Astrocyte (in vitro differentiated cells and primary cell): ENCODE measurements around the gene PLEKHH3. TPM values are rescaled to one million over a fixed set of nuclear protein-coding genes. Genes with fewer than 3 reads are reported as not detected.
A peak's percentile ranks its signal among the peaks of the same experiment; 100 is the strongest.

Experiments
- DNase-seq: peaks from one replicate; pipeline ENCODE4 v3.0.0-alpha.2; 2010; ENCODE audit warnings: low read depth
- FAIRE-seq: peaks from 2 replicates; lab custom pipeline; 2011; peaks lifted over from hg19 to GRCh38; lab: Jason Lieb, UNC
- H2AFZ ChIP-seq: 2 replicates; pipeline ENCODE4 v1.6.0; 2012; ENCODE audit warnings: low read depth, low read length, inconsistent platforms
- H3K27ac ChIP-seq: 2 replicates; pipeline ENCODE4 v1.5.1; 2011; ENCODE audit warnings: low read depth, low read length, inconsistent platforms
- H3K27me3 ChIP-seq: 2 replicates; pipeline ENCODE4 v1.6.0; 2011; ENCODE audit warnings: low read length, inconsistent platforms; ENCODE audit not compliant: insufficient read depth
- H3K36me3 ChIP-seq: 2 replicates; pipeline ENCODE4 v1.5.1; 2011; ENCODE audit warnings: low read length, inconsistent platforms; ENCODE audit not compliant: insufficient read depth
- H3K4me1 ChIP-seq: 2 replicates; pipeline ENCODE4 v1.5.1; 2011; ENCODE audit warnings: low read length, inconsistent platforms; ENCODE audit not compliant: insufficient read depth
- H3K4me2 ChIP-seq: 2 replicates; pipeline ENCODE4 v1.6.0; 2012; ENCODE audit warnings: low read length, inconsistent platforms
- H3K4me3 ChIP-seq: 2 replicates; pipeline ENCODE4 v1.5.1; 2011; ENCODE audit warnings: low read depth, mild to moderate bottlenecking, low read length, inconsistent platforms; ENCODE audit not compliant: insufficient read depth
- H3K79me2 ChIP-seq: 2 replicates; pipeline ENCODE4 v1.6.0; 2012; ENCODE audit warnings: mild to moderate bottlenecking, low read length, inconsistent platforms; ENCODE audit not compliant: insufficient read depth
- H3K9ac ChIP-seq: 2 replicates; pipeline ENCODE4 v1.6.0; 2012; ENCODE audit warnings: mild to moderate bottlenecking, low read length, inconsistent platforms
- H3K9me3 ChIP-seq: 2 replicates; pipeline ENCODE4 v1.5.1; 2012; ENCODE audit warnings: low read depth, mild to moderate bottlenecking, low read length, inconsistent platforms; ENCODE audit not compliant: insufficient read depth
- H4K20me1 ChIP-seq: 2 replicates; pipeline ENCODE4 v1.6.0; 2012; ENCODE audit warnings: low read length, inconsistent platforms; ENCODE audit not compliant: insufficient read depth
- H3K27ac Mint-ChIP-seq: one replicate; pipeline ENCODE4 v1.8.0; 2021; ENCODE audit warnings: mild to moderate bottlenecking, mixed read lengths; ENCODE audit not compliant: unreplicated experiment
- H3K27me3 Mint-ChIP-seq: one replicate; pipeline ENCODE4 v1.8.0; 2021; ENCODE audit warnings: low read depth, mixed read lengths; ENCODE audit not compliant: unreplicated experiment
- H3K36me3 Mint-ChIP-seq: one replicate; pipeline ENCODE4 v1.8.0; 2021; ENCODE audit warnings: low read depth, mixed read lengths; ENCODE audit not compliant: unreplicated experiment
- H3K4me1 Mint-ChIP-seq: one replicate; pipeline ENCODE4 v1.8.0; 2021; ENCODE audit warnings: low read depth, mixed read lengths; ENCODE audit not compliant: unreplicated experiment
- H3K4me3 Mint-ChIP-seq: one replicate; pipeline ENCODE4 v1.8.0; 2021; ENCODE audit warnings: mild to moderate bottlenecking, moderate library complexity, mixed read lengths; ENCODE audit not compliant: unreplicated experiment
- H3K9me3 Mint-ChIP-seq: one replicate; pipeline ENCODE4 v1.8.0; 2021; ENCODE audit warnings: mild to moderate bottlenecking, mixed read lengths; ENCODE audit not compliant: unreplicated experiment
- EZH2 ChIP-seq: IDR thresholded peaks from 2 replicates; pipeline ENCODE4 v1.6.1; 2012; ENCODE audit warnings: mild to moderate bottlenecking, low read length, inconsistent platforms; ENCODE audit not compliant: insufficient read depth
- total RNA-seq: library from RNA; stranded (reverse); gene quantifications from 2 replicates; pipeline ENCODE4 v1.2.1, GENCODE V29; 2021
- TF ChIP-seq, protein P1 (sequence below): IDR thresholded peaks from 2 replicates; pipeline ENCODE4 v1.5.1; 2011; ENCODE audit warnings: low read depth, mild to moderate bottlenecking, inconsistent platforms, low read length, moderate library complexity; ENCODE audit not compliant: insufficient read depth

PLEKHH3 gene
- total RNA-seq, 1 donor from 2014 or later = 14.5 TPM

- peaks cover 6% of the 10 kb centered on the region for H3K4me1 Mint-ChIP-seq
- Histone ChIP-seq H3K27ac (no peak overlapping the region), H3K9ac (no peak overlapping the region), H3K79me2 (no peaks in the 10 kb centered on the region), H3K36me3 (no peaks in the 10 kb centered on the region), H3K4me1 (peaks cover 13% of the 10 kb centered on the region), H4K20me1 (peaks cover 12% of the 10 kb centered on the region), H3K4me3 (no peak overlapping the region), H3K27me3 (peaks cover 34% of the 10 kb centered on the region), H2AFZ (no peak overlapping the region), H3K4me2 (no peak overlapping the region), H3K9me3 (peaks cover 9% of the 10 kb centered on the region)
- H3K9me3 Mint-ChIP-seq = no peaks in the 10 kb centered on the region
- H3K36me3 Mint-ChIP-seq = peaks cover 20% of the 10 kb centered on the region
- peaks cover 12% of the 10 kb centered on the region for H3K27me3 Mint-ChIP-seq
- TF ChIP-seq, protein P1, sequence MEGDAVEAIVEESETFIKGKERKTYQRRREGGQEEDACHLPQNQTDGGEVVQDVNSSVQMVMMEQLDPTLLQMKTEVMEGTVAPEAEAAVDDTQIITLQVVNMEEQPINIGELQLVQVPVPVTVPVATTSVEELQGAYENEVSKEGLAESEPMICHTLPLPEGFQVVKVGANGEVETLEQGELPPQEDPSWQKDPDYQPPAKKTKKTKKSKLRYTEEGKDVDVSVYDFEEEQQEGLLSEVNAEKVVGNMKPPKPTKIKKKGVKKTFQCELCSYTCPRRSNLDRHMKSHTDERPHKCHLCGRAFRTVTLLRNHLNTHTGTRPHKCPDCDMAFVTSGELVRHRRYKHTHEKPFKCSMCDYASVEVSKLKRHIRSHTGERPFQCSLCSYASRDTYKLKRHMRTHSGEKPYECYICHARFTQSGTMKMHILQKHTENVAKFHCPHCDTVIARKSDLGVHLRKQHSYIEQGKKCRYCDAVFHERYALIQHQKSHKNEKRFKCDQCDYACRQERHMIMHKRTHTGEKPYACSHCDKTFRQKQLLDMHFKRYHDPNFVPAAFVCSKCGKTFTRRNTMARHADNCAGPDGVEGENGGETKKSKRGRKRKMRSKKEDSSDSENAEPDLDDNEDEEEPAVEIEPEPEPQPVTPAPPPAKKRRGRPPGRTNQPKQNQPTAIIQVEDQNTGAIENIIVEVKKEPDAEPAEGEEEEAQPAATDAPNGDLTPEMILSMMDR = no peak
- no peak for TF ChIP-seq EZH2
- no peak overlapping the region for H3K4me3 Mint-ChIP-seq
- no peak for DNase-seq
- no peak for FAIRE-seq
- no peak overlapping the region for H3K27ac Mint-ChIP-seq
Observed at GRCh38 chr17:42685831-42686230, 9.0 kb upstream of the PLEKHH3 start.

GRCh38 chr17:42684929-42685556, 8.2 kb upstream of the PLEKHH3 start:
- H3K4me3 Mint-ChIP-seq = no peak overlapping the region
- peak; percentile 36 for TF ChIP-seq EZH2
- TF ChIP-seq, protein P1 = no peak
- FAIRE-seq (no peak), DNase-seq (no peak)
- peaks cover 9% of the 10 kb centered on the region for H3K27me3 Mint-ChIP-seq
- no peak overlapping the region for H2AFZ ChIP-seq
- peak overlapping the region; percentile 3 for H3K4me2 ChIP-seq
- H3K9me3 ChIP-seq = peaks cover 9% of the 10 kb centered on the region
- peaks cover 12% of the 10 kb centered on the region for H4K20me1 ChIP-seq
- no peaks in the 10 kb centered on the region for H3K9me3 Mint-ChIP-seq
- H3K27ac ChIP-seq = no peak overlapping the region
- peaks cover 34% of the 10 kb centered on the region for H3K27me3 ChIP-seq
- no peaks in the 10 kb centered on the region for H3K79me2 ChIP-seq
- no peak overlapping the region for H3K9ac ChIP-seq
- H3K4me3 ChIP-seq = no peak overlapping the region
- peaks cover 6% of the 10 kb centered on the region for H3K4me1 Mint-ChIP-seq
- peaks cover 19% of the 10 kb centered on the region for H3K4me1 ChIP-seq
- peaks cover 20% of the 10 kb centered on the region for H3K36me3 Mint-ChIP-seq
- H3K36me3 ChIP-seq = no peaks in the 10 kb centered on the region
- H3K27ac Mint-ChIP-seq = no peak overlapping the region

GRCh38 chr17:42683407-42684034, 6.7 kb upstream of the PLEKHH3 start:
- Mint-ChIP-seq H3K27ac (peak overlapping the region; percentile 69), H3K36me3 (peaks cover 10% of the 10 kb centered on the region), H3K9me3 (no peaks in the 10 kb centered on the region), H3K4me3 (peak overlapping the region; percentile 85), H3K27me3 (peaks cover 9% of the 10 kb centered on the region), H3K4me1 (peaks cover 12% of the 10 kb centered on the region)
- Histone ChIP-seq H3K27me3 (peaks cover 33% of the 10 kb centered on the region), H3K9ac (peak overlapping the region; percentile 64), H3K79me2 (no peaks in the 10 kb centered on the region), H4K20me1 (peaks cover 12% of the 10 kb centered on the region), H3K4me3 (peak overlapping the region; percentile 62), H2AFZ (peak overlapping the region; percentile 81), H3K9me3 (peaks cover 9% of the 10 kb centered on the region), H3K27ac (no peak overlapping the region), H3K4me2 (peak overlapping the region; percentile 92), H3K4me1 (peaks cover 31% of the 10 kb centered on the region), H3K36me3 (no peaks in the 10 kb centered on the region)
- FAIRE-seq (no peak), DNase-seq (peak; percentile 51)
- TF ChIP-seq, protein P1 = no peak
